Left lung (tissue), 10 donors: ENCODE results near the gene CSNK2A3. TPM values are rescaled to one million over a fixed set of nuclear protein-coding genes. Genes with fewer than 3 reads are reported as not detected.

Experiments
- ATAC-seq: fragments of 200-7000 bp; cut with Tn5 transposase; one replicate; pipeline ENCODE4 v1.9.1; 2020; ENCODE audit warnings: moderate library complexity
- DNase-seq, 4 donors: peaks; one replicate each; pipeline ENCODE4 v3.0.0-alpha.2; 2013 to 2020
- H3K27ac ChIP-seq, 2 donors: fragments of 200-600 bp; sonication (generic) in 1 of 2; one replicate each; pipeline versions ENCODE4 v1.5.0 to v1.8.0; 2020 to 2021
- H3K27me3 ChIP-seq, 2 donors: fragments of 200-600 bp; sonication (generic) in 1 of 2; one replicate each; pipeline versions ENCODE4 v1.5.0 to v1.8.0; 2020 to 2021
- H3K36me3 ChIP-seq, 2 donors: fragments of 200-600 bp; sonication (generic) in 1 of 2; one replicate each; pipeline versions ENCODE4 v1.5.0 to v1.8.0; 2020 to 2021
- H3K4me1 ChIP-seq, 2 donors: fragments of 200-600 bp; one replicate each; pipeline ENCODE4 v1.8.0; 2021
- H3K4me3 ChIP-seq, 2 donors: fragments of 200-600 bp; sonication (generic) in 1 of 2; one replicate each; pipeline versions ENCODE4 v1.5.0 to v1.8.0; 2020 to 2021; ENCODE audit warnings: mild to moderate bottlenecking in 1 of 2
- H3K9me3 ChIP-seq, 2 donors: fragments of 200-600 bp; sonication (generic) in 1 of 2; one replicate each; pipeline versions ENCODE4 v1.5.0 to v1.8.0; 2020 to 2021
- intact Hi-C, 2 donors: fragments of 100-400 bp; cut with DNase I; formaldehyde crosslinking; loops; one replicate each; pipeline versions ENCODE4 v1.11.2 to v1.14.2; 2022
- polyA plus RNA-seq, 6 donors: library from polyadenylated mRNA; unstranded; fragments of 120-200 nt; gene quantifications; one replicate each; pipeline ENCODE4 v1.2.1, GENCODE V29; 2013; ENCODE audit not compliant: insufficient read length in 6 of 6
- total RNA-seq, 2 donors: library from RNA; stranded (reverse); fragmentation: NEBNext Ultra II Directional; extraction: Animal tissue kit (Norgen Biotek cat#: 25700); gene quantifications; one replicate each; pipeline ENCODE4 v1.2.1, GENCODE V29; 2021
- TF ChIP-seq, protein P1 (sequence below), 2 donors: fragments of 200-600 bp; sonication (generic) in 1 of 2; IDR thresholded peaks; one replicate each; pipeline versions ENCODE4 v1.5.0 to v1.8.0; 2021; ENCODE audit warnings: antibody characterized with exemption in 2 of 2
- donor health status: DM: no; HTN: yes; CAD: no.
- donor health status: DM: no; HTN: no; CAD: no.

CSNK2A3 gene
- total and polyA plus RNA-seq, 8 donors: 0.46 to 4.3 (median 2.1) TPM

DNA sequence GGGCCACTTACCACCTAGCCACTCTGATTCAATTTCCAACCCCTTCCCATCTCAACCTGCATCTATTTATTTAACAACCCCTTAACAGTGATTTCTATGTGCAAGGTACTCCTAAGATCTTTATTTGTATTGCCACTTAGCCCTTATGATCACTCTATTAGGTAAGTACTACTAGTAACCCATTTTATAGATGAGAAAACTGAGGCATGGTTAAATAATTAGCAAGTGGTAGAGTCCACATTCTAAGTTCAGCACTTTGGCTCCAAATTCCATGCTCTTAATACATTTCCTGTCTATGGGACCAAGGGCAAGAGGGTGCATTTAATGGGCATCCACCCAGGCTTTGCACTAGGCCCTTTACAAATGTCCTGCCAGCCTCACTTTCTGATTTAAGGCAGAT, 38.1 kb upstream of the CSNK2A3 start:
- intact Hi-C loops: no loop called here

DNA sequence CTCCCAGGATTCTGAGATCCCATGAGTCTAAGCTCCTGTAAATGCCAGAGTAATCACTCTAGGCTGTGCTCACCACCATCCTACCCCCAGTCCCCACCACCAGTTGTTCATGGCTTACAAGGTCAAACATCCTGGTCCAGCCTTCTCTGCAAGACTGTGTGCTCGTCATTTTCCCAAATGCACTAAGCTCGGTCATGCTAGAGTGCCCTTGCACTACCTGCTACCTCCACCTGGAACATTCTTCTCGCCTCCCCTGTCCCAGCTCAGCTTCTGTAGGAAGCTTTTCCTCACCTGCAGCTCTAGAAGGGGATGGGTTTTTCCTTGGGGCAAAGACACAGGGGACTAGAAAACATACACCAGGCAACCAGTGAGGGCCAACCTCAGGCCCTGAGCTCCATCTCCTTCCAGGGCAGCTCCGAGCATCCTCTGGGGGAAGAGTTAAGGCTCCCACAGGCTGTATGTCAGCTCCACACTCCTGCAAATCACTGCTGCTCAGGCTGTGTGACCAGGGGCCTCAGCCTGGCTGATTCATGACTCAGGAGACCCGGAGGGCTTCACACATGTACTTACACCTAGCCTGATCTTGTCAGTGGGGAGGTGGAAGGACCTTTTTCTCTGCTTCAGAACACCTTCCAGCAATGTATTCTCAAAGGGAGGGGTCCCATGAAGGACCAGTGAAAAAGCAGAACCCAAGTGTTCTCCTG, 37.2 kb upstream of the CSNK2A3 start:
- H3K4me3 ChIP-seq: no peak overlapping the region
- intact Hi-C loops: no loop called here
- no peaks in the 10 kb centered on the region for H3K36me3 ChIP-seq
- TF ChIP-seq, protein P1, sequence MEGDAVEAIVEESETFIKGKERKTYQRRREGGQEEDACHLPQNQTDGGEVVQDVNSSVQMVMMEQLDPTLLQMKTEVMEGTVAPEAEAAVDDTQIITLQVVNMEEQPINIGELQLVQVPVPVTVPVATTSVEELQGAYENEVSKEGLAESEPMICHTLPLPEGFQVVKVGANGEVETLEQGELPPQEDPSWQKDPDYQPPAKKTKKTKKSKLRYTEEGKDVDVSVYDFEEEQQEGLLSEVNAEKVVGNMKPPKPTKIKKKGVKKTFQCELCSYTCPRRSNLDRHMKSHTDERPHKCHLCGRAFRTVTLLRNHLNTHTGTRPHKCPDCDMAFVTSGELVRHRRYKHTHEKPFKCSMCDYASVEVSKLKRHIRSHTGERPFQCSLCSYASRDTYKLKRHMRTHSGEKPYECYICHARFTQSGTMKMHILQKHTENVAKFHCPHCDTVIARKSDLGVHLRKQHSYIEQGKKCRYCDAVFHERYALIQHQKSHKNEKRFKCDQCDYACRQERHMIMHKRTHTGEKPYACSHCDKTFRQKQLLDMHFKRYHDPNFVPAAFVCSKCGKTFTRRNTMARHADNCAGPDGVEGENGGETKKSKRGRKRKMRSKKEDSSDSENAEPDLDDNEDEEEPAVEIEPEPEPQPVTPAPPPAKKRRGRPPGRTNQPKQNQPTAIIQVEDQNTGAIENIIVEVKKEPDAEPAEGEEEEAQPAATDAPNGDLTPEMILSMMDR (IDR thresholded peaks at IDR 0.05): no peak
- H3K9me3 ChIP-seq: no peaks in the 10 kb centered on the region
- H3K27me3 ChIP-seq: no peaks in the 10 kb centered on the region
- no peak for DNase-seq
- no peak for ATAC-seq
- H3K4me1 ChIP-seq: peaks cover 4 to 7% of the 10 kb centered on the region in 2 donors
- H3K27ac ChIP-seq: no peak overlapping the region

More for the DNA sequence above, 38.1 kb upstream of the CSNK2A3 start:
- DNase-seq (no peak), ATAC-seq (no peak)
- Histone ChIP-seq H3K27ac (no peak overlapping the region), H3K27me3 (no peaks in the 10 kb centered on the region), H3K36me3 (no peaks in the 10 kb centered on the region), H3K4me3 (no peak overlapping the region), H3K4me1 (peaks cover 4 to 7% of the 10 kb centered on the region in 2 donors), H3K9me3 (no peaks in the 10 kb centered on the region)
- TF ChIP-seq, protein P1 (IDR thresholded peaks at IDR 0.05): no peak

DNA sequence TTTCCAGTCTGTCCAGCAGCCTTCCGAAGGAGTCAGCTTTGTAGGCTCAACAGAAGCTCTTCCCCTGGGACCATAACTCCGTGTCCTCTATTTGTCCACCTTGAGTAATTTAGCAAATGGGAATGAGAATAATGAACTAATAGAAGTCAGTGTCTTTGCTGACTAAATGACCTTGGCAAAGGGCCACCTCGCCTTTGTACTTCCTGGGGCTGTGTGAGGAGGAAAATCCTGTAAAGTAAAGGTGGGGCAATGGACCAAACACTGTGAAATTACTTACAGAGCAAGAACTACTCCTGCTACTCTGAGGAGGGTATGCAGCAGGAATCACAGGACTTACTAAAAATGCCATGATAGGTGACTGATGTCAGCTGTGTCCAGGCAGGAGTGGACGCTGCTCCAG, 36.2 kb upstream of the CSNK2A3 start:
- Histone ChIP-seq H3K27me3 (no peaks in the 10 kb centered on the region), H3K4me1 (peaks cover 4 to 7% of the 10 kb centered on the region in 2 donors), H3K27ac (no peak overlapping the region), H3K36me3 (no peaks in the 10 kb centered on the region), H3K9me3 (no peaks in the 10 kb centered on the region), H3K4me3 (no peak overlapping the region)
- intact Hi-C loops: no loop called here
- TF ChIP-seq, protein P1 (IDR thresholded peaks at IDR 0.05): no peak
- DNase-seq: no peak
- no peak for ATAC-seq

DNA sequence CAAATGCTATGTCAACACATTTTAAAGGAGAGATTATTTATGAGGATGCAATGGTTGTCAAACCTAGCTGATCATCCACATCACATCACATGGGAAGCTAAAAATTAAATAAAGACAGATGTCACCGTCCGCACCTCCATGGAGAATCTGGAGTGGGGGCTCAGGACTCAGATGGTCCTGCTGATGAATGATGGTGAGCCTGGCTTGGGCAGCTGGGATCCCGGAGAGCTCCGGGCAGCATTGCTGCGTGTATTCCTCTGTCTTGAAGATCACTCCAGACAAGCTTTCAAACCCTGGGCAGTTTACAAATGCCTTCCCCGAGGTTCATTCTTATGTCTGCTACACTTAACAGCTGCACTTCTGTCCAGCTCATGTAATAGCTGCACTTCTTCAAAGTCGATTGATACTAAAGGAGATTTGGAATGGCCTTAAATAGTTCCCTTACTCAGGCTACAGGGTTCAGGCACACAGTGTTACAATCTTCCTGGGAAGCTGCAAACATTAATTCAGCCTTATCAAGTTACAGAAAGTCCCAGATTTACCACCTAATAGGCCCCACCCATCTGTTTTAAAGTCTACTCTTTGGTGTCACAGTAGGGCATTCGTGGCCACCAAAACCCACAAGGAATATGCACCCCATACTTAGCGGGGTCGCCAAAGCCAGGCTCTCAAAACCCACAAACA, 34.7 kb upstream of the CSNK2A3 start:
- intact Hi-C loops: no loop called here
- no peak overlapping the region for H3K27ac ChIP-seq
- ATAC-seq (no peak), DNase-seq (no peak)
- H3K9me3 ChIP-seq: no peaks in the 10 kb centered on the region
- H3K4me3 ChIP-seq: no peak overlapping the region
- H3K4me1 ChIP-seq: peaks cover 4 to 7% of the 10 kb centered on the region in 2 donors
- H3K36me3 ChIP-seq: no peaks in the 10 kb centered on the region
- no peaks in the 10 kb centered on the region for H3K27me3 ChIP-seq
- TF ChIP-seq, protein P1 (IDR thresholded peaks at IDR 0.05): no peak

DNA sequence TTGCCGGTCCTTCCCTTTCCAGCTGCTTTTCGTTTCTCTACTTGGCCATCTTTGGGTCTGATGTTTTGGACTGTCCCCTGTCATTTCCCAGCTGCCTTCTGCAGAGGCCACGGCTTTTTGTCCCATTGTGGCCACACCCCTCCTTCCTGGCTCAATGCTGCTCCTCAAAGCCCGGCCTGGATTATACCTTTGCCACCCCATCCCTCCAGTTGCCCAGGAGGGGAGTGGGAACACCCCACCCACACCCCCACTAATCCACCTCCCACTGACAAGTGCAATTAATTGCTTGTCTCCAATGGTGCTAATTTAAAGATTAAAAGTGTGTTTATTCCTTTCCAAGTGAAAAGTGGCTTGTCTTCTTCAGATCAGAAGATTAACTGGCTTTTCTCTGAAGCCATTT, 34.2 kb upstream of the CSNK2A3 start:
- intact Hi-C loops: no loop called here
- H3K4me3 ChIP-seq: no peak overlapping the region
- no peak for ATAC-seq

More for the DNA sequence above, 34.2 kb upstream of the CSNK2A3 start:
- H3K4me1 ChIP-seq: peaks cover 3 to 7% of the 10 kb centered on the region in 2 donors
- H3K36me3 ChIP-seq: no peaks in the 10 kb centered on the region
- H3K27ac ChIP-seq: no peak overlapping the region
- DNase-seq: no peak
- H3K27me3 ChIP-seq: no peaks in the 10 kb centered on the region
- TF ChIP-seq, protein P1 (IDR thresholded peaks at IDR 0.05): no peak
- no peaks in the 10 kb centered on the region for H3K9me3 ChIP-seq
